Measurements from ENCODE around the gene CD4.

GRCh38 chr12:6832125-6832524 is 42.8 kb downstream of the CD4 start:
- TF ChIP-seq CTCF (IDR thresholded peaks at IDR 0.05) (no peak), ZFX (IDR thresholded peaks at IDR 0.05; ENCODE audit: borderline replicate concordance) (no peak)
